GM19035 (cell line): ENCODE measurements around the gene PLEKHA7.

Experiments
- ATAC-seq: cut with Tn5 transposase; IDR thresholded peaks from one replicate; pipeline ENCODE4 v1.9.1; 2021; ENCODE audit not compliant: unreplicated experiment

The PLEKHA7 gene

DNA sequence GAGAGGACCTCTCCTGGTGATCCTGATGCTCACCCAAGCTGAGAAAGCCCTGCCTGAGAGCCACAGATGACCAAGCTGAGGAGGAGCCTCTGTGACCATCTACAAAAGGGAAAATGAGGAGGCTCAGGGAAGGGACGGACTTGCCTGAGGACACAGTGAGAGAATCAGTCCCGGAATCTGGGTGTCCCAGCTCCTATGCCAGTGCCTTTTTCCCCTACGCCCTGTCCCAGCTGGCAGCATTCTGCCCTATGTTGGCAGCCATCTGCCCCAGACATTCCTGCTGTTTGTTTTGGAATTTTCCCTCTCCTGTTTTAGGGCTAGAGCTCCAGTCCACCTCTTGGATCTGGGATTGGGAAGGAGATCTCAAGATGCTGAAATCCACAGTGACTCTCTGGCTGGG is 221.2 kb downstream of the PLEKHA7 start:
- ATAC-seq: no peak

DNA sequence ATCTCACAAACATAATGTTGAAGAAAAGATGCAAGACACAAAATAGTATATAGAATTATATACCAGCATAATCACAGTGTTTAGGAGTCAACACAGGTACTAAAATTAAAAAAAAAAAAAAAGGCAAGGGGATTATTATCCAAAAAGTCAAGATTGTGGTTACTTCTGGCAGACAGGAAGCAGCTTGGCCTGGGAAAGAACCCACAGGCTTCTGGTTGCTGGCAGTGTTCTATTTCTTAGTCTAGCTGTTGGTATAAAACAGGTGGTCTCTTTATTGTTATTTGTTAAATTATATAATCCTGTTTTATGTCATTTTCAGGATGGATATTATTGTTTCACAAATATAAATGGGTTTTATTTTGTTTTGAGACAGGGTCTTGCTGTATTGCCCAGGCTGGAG is 221.8 kb downstream of the PLEKHA7 start:
- no peak for ATAC-seq

DNA sequence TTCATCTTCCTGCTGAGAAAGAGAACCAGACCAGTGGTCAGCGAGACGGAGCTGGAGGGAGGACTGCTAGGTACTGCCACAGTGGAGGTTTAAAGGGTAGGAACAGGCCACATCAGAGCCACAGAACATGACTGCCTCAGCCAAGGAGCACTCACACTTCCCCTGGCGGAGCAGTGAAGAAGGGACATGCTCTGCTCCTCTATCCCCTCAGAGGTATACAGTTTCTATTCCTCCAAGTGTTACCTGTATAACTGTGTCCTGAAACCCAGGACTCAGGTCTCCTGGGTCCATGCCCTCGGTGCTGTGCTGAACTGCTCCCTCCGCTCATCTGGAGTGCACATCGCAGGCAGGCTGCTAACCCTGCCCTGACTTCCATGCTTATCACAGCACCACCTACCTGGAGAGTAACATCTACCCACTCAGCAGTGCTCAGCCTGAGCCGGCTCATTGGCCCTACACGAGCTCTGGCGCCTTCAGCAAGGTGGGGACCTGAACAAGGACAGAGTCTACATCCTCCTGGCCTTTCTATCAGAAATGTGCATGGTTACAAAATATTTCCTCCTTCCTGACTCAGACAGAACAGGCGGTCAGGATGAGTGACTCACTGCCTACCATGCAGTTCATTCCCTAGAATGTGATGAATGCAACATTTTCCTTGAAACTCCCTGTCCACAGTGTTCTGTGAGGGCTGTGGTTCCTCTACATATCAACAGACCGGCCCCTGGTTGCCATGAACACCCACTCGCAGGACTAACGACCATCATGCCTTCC is 222.8 kb downstream of the PLEKHA7 start:
- no peak for ATAC-seq

DNA sequence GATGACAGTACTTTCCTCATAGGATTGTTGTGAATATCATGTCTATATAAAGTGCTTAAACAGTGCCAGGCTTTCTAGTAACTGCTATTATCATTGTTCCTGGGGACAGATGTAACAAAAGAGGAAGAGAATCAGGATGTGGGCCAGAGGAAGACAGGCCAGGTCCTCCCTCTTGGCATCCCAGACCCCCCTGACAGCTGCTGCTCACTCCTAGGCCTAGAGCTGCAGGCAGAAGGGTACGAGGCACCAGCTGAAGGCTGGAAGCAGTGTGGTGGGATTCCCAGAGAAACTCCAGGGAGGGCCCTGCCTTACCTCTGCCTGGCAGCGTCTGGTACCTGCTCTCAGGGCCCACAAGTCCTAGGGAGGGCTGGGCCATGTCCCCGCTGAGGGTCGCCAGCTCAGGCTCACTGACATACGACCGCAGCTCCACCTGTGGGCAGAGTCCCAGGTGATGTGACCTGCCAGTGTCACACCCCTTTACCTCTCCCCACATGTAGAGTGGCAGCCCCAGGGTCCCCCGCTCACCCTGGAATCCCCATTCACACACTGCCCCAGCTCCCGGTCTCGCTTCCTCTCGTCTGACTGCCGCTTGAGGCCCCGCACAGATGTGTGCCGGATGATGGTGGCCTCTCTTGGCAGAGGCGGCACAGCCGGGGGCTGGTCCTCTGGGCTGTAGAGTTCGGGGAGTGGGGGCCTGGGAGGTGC is 223.6 kb downstream of the PLEKHA7 start:
- no peak for ATAC-seq

DNA sequence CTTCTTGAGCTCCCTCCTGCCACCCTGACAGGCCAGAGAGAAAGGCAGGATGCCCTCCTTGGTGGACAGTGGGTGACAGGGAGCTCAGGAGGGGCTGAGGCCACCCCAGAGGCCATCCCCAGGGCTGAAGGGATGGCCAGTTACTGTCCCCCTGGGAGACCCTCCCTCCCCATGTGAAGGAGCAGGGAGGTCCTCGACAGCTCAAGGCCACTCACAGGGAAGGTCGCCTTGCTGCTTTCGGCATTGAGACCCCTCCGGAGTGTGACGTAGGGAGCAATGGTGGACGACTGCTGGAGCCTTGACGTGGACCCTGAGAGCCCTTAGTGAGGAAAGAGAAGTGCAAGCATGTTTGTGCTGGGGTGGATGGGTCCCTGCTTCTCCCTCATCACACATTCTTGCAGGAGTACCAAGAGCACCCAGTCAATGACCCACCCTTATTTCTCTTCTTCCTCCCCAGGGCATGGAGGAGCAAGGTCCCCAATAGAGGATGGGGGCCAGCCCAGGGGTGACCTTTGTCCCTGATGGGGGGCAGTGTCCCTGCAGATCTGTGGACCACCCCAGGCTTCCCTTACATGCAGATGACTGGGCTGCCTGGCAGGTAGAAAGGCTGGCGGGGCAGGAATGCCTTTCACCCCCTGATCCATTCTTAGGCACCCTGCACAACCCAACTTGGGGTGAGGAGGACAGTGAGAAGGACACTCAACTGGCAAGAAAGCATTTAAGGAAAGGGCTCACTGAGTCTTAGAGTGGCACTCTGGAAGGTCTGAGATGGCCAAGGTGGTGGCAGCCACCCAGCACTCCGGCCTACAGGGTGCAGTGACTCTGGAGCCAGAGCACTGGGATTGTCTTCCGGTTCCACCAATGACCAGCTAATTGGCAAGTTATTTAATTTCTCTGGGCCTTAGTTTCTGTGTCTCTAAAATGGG is 224.4 kb downstream of the PLEKHA7 start:
- ATAC-seq: no peak

DNA sequence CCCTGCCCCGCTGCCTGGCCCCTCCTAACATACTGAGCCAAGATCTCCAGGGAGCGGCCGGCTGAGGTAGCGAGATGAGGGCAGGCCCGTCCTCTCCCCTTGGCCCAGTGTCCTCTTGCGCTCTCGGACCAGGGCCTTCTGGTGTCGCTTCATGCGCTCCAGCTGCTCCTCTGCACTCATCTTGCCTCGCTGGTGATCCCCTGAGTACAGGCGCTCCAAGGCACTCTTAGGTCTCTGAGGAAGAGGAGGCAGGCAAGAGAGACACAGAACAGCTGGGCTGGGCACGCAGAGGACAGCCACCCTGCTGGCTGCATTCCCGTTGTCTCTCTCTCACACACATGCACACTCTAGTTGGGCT is 225.2 kb downstream of the PLEKHA7 start:
- ATAC-seq: no peak

DNA sequence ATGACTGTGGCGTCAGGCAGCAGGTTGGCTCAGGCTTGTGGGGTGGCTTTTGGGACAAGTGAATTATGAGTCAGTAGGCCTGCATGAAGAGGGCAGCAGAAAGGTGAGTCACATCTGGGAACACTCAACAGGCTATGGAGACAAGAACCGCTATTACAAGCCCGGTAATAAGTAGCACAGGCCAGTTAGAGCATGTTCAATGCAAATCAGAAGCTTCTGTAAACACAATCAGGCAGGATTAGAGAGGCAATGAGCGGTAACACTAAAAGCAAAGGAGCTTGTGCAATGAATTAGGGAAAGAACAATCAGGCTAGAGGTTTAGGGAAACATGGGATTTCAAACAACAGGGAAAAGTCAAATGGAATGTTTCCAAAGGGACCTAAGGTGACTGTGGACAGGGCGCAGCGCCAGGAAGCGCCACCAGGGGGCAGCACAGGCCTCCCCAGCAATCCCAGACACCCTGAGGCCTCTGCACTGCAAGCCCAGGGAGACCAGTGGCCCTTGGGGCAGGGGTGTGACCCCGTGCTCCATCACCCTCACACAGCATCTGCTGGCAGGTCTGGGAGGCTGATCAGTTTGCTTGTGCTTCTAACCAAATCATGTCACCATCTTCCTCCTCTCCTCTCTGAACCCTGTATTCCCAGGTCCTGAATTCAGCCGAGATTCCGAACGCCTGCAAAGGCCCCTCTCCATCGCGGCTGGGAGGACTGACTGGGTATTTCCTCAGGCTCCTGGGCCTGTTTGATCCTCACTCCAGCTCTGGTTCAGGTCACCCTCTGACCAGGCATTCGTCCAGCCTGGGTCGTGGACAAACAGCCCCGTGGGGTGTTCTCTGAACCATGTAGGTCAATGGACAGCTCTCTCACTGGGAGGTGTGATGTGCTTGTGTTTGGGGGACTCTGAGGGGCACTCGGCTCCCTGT is 225.8 kb downstream of the PLEKHA7 start:
- peak; percentile 71 for ATAC-seq

DNA sequence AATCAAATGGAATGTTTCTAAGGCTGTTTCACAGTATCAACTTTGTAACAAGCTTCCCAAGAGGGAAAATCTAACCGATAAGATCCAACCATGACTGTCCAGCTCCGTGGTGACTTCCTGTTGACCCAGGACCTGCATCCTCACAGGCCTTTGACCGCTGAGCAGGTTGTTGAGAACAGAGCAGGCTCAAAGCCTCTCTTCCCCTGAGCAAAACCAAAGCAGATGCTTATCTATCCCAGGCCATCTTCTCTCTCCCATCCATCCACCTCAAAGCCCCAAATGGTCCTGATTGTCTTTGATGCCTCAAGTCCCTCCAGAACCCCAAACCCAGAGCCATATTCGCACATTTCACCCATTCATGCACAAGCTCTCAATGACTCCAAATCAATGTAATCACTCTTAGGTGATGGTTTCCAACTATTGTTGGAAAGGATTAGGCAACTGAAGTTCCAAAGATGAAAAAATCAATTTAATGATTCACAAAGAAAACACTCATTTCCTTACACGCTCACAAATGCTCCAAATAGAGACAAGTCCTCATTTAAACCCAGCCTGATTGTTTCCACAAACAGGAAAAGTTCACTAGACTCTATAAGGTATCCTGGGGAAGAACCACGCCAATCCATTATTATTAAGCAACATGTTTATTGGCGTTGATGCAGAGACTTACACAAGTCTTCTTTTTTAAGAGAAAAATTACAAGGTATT is 227.0 kb downstream of the PLEKHA7 start:
- no peak for ATAC-seq

DNA sequence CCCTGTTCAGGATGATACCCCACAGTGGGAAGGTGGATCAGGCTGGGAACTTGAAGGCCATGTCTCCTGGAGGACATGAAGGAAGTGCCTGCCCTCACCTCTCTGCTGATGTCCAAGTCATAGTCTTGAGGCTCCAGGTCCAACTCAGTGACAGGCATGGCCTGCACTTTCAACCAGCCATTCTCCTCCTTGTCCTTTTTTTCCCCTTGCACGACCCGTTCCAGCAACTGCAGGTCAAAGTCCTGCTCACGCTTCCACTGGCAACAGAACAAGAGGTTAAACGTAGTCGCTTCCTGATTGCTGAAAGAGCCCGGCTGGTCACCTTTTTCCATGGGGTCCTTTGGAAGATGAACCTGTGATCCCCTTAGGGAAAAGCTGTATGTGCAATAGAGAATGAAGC is 228.1 kb downstream of the PLEKHA7 start:
- no peak for ATAC-seq

DNA sequence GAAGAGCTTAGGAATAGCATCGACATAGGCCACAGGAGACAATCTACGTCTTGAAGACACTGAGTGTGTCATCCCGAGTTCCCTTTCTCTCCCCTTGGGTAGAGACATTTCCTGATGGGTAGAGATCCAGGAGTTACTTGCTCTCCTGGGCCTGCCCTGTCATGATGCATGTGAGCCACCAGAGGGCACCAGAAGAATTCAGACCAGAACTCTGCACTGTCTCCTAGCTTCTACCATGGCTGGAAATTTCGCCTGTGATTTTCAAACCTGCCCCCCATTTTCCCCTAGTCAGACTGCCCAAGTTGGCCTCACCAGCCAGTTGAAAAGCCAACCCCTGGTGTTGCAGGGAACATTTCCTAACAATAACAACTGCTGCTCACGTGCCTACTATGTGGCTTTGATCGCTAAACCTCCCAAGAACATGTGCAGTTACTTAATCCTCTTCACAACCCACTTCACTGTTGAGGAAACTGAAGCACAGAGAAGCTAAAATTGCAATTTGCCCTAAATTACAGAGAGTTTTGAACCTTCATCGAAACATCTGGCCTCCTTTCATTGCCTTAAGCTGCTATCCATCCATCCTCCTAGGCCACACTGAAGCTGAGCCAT is 228.6 kb downstream of the PLEKHA7 start:
- peak; percentile 79 for ATAC-seq

DNA sequence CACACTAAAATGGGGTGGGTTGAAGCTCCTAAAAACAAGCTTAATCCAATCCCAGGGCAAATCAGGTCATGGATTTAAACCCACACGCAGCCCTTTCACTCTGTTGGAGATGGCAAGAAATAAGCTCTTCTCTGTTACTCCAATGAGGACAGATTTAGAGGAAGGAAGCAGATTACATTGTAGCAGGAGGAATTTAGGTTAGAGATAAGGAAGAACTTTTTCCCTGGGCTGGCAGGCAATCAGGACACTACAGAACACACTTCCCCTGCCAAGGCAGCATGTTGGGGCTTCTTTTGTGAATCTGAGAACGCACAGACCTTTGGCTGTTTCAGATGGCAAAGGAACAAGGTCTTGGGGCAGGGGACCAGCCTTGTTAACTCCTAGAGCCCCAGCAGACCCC is 229.5 kb downstream of the PLEKHA7 start:
- ATAC-seq: no peak

DNA sequence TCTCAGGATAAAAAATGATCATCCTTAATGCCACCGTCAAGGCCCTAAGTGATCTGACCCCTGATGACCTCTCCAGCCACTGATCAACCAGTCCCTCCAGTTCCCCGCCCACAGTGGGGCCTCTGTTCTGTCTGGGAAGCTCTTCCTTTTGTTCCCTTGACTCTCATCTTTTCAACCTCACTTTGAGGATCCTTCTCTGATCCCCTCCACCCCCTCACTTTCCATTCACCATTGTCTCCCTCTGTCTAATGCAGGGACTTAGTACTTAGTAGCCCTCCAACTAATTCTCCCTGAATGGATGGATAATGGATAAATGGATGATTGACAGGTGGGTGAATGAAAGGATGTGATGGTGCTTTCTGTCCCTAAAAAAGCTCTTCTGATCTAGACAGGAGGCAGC is 230.1 kb downstream of the PLEKHA7 start:
- ATAC-seq: no peak

DNA sequence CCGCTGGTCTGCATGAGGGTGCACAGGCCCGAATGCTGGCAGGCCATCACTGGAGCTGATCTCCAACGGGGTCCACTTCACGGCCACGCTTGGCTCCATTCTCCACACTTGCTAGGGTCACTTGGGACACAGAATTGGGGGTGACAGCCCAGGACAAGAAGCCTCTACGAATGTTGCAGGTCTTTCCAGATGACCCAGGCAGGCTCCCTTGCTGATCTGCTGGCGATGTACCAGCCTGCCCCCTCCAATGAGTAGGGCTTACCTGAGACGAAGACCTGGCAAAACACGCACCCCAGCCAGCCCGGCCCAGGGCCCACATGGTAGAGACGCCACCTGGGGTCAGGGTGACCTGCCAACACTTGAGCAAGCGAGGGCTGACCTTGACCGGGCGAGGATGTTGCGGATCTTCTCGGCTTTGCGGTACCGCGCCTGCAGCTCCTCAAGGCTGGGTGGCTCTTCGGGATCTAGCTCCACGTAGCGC is 230.9 kb downstream of the PLEKHA7 start:
- no peak for ATAC-seq

DNA sequence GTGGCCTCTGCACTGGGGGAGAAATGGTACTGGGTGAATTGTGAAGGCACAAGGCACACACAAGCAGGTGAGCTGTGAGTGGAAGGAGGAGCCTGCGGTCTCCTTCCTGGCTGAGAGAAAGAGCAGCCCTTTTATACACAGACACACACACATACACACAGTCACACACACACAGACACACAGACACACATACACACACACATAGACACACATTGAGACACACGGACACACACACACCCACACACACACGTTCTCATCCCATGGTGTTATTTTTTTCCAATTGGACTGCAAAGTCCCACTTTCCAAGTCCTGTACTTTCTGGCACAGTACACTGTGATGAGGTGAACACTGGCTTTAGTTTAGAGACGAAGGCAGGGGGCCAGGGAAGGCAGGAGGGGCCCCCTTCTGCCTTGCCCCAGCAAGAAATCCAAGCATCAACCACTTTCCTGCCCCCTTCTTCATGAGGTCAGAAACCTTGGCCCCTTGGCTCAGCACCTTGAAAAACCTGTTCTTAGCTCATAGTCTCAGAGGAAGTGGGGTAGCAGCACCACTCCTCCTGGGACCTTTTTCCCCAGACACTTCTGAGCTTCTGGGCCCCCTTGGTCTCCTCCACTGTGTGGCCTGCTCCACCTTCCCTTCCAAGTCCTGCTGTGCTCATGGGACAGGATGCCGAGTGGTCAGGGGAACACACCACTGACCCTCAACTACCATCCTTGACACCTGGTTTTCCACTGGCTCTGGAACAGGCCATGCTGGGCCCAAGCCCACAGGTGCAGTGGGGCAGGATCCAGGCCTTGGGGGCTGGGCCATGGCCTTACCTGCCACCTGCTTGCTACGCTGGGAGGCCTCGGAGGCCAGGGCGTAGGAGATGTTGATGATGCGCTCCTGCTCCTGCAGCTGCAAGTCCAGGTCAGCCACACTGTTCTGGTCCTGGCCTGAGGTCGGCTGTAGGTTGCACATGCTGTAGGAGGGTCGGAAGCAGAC is 232.0 kb downstream of the PLEKHA7 start:
- ATAC-seq: no peak

DNA sequence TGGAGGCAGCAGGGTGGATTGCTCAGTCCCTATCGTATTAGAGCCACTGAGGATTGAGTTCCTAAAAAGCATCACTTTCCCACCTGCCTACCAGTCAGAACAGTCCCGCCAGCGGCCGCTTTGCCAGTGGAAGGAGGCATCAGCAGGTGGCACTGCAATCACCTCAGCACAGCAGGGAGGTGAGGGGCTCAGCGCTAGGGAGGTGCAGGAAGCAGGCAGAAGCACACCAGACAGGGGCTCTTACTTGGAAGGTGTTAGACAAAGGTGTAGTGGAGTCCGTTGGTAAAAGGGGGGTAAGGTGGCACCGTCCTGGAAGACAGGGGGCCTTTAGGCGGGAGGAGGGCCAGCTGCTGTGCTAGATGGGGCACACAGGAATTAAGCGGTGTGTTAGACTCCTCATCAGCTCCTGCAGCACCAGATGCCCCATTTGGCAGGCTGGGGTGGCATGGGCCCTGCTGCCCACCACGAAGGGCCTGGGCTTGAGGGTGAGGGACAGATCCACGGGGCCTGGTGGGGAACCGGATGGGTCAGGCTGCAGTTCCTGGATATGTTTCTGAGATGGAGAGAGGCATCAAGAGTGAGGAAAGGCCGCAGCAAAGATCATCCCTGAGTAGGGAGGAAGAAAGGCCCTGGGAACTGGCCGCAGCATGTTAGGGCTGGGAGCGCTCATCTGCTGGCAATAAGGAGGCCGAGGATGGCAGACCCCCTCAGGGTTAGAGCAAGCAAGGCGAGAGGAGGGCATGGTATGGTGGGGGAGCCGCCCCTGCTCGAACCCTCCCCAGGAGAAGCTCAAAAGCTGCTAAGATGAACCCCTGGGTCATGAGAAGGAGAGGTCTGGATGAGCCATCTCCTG is 233.3 kb downstream of the PLEKHA7 start:
- ATAC-seq: no peak

DNA sequence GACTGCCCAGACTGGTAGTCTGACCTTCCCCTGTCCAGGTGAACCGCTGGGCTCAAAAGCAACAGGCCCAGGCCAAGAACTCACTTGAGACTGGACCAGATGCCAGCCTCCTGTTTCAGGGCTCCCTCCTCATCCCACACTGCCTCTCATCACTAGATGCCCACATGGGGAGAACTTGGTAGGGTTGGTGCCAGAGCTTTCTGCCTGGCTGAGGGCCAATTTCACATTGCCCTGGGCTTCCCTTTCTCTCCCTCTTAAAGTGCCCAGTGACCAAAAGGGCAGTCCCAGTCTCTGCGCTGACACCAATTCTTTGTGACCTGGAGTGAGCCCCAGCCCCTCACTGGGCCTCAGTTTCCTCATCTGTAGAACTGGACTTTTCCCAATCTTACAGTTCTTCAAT is 234.1 kb downstream of the PLEKHA7 start:
- no peak for ATAC-seq

DNA sequence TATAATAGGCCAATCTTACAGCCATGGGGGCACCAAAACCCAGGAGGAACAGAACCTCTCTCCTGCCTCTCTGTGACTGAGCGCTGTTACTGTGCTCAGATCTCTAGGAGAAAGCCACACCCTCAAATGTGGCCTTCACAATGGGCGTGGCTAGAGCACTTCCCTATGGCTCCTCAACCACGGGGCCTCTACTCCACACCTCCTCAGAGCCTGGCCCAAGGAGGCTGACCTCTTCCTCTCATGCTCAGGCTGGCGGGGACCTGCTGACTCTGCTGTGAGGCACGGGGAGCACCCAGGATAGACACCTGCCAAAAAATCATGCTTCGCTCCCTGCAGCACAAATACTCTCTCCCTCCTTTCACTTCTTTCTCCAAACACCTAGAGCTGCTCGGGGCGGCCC is 234.8 kb downstream of the PLEKHA7 start:
- no peak for ATAC-seq
